GM18526 (cell line): ENCODE data around the gene KLHL22.

Source experiments
- POLR2A ChIP-seq: IDR thresholded peaks from 3 replicates; pipeline ENCODE4 v1.6.1; 2011; ENCODE audit not compliant: insufficient read length; ENCODE audit errors: extremely low read depth

KLHL22 gene

DNA sequence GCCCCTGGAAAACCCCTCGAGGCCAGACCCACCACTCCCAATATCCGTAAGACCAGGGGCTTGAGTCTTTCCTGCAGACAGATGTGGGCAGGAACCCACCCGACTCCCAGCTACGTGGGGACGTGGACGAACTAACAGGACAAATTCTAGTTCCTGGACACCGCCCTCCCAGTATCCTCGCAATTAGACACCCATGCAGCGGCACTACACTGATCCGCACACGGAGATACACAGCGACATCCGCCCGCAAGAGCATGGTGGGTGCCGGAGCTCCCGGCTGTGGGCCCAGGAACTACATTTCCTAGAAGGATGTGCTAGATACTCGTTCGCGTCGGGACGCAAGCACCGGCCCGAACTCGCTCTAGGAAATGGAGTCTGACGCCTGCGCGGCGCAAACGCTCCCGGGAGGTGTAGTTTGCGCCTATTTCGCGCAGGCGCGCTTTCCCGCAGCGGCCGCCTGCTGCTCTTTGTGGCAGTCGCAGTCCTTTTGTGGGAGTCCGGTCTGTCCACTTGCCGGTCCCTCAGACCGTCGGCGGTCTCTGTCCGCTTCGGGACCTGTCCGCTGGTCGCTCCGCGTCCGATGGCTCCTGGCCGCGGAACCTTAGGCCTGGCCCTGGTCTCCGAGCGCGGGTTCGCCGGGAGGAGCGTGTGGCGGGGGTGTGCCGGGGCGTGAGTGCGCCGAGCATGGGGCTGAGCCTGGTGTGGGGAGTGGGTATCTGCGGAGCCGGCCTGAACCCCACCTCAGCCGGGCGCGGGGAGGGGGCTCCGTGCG lies 101.7 kb downstream of the KLHL22 start, which contains the start of gene ZNF74:
Gene ZNF74, plus strand, starts transcription at position 447 of the 772 bp plus-strand sequence. CDS start 478 bp downstream, outside the sequence.
- peak; percentile 83 for TF ChIP-seq POLR2A

GRCh38 chr22:20392983-20393704 lies 102.5 kb downstream of the KLHL22 start:
- TF ChIP-seq POLR2A = no peak
